PC-9 (cell line): Measurements from ENCODE around the gene ATXN2L.

ENCODE experiments used
- EZH2 ChIP-seq: fragments of 200-600 bp; sonication (generic); IDR thresholded peaks from 2 replicates; pipeline ENCODE4 v1.8.0; 2017; ENCODE audit warnings: antibody characterized with exemption, low read depth
- TF ChIP-seq, protein P1 (sequence below): fragments of 200-600 bp; sonication (generic); conservative IDR thresholded peaks from 2 replicates; pipeline ENCODE4 v1.6.1; 2017; ENCODE audit warnings: mixed run types, antibody characterized with exemption, mild to moderate bottlenecking, moderate library complexity

- TF ChIP-seq, protein P1, sequence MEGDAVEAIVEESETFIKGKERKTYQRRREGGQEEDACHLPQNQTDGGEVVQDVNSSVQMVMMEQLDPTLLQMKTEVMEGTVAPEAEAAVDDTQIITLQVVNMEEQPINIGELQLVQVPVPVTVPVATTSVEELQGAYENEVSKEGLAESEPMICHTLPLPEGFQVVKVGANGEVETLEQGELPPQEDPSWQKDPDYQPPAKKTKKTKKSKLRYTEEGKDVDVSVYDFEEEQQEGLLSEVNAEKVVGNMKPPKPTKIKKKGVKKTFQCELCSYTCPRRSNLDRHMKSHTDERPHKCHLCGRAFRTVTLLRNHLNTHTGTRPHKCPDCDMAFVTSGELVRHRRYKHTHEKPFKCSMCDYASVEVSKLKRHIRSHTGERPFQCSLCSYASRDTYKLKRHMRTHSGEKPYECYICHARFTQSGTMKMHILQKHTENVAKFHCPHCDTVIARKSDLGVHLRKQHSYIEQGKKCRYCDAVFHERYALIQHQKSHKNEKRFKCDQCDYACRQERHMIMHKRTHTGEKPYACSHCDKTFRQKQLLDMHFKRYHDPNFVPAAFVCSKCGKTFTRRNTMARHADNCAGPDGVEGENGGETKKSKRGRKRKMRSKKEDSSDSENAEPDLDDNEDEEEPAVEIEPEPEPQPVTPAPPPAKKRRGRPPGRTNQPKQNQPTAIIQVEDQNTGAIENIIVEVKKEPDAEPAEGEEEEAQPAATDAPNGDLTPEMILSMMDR, result no peak
- no peak for TF ChIP-seq EZH2
Measured at GRCh38 chr16:28839899-28840298, 17.1 kb downstream of the ATXN2L start.
